GM13977 (cell line): ENCODE measurements around the gene ADARB1.

Experiments
- DNase-seq: peaks from one replicate; pipeline ENCODE4 v3.0.0; 2012; ENCODE audit warnings: low spot score
- CTCF ChIP-seq: IDR thresholded peaks from 2 replicates; pipeline ENCODE4 v1.5.1; 2012; ENCODE audit warnings: mild to moderate bottlenecking, control low read depth; ENCODE audit not compliant: insufficient read depth; ENCODE audit errors: extremely low read depth, missing control alignments
- in situ Hi-C: fragments of 300-500 bp; cut with MboI; formaldehyde crosslinking; loops from one replicate; pipeline ENCODE4 v1.12.0; 2022; ENCODE audit warnings: low sequenced_read_pairs, low pct_unique_long_range_greater_than_20kb, mixed read lengths, inconsistent platforms; ENCODE audit not compliant: unreplicated experiment

ADARB1 gene

GRCh38 chr21:45166931-45167330, 92.6 kb downstream of the ADARB1 start:
- in situ Hi-C loops: no loop called here
- no peak for TF ChIP-seq CTCF

GRCh38 chr21:45167796-45168222, 93.4 kb downstream of the ADARB1 start:
- in situ Hi-C loops: no loop called here
- TF ChIP-seq CTCF: no peak
- DNase-seq: no peak

More at GRCh38 chr21:45166931-45167330, 92.6 kb downstream of the ADARB1 start:
- no peak for DNase-seq

GRCh38 chr21:45168522-45168921, 94.1 kb downstream of the ADARB1 start:
- DNase-seq: no peak
- in situ Hi-C loops: no loop called here
- TF ChIP-seq CTCF: no peak

GRCh38 chr21:45169001-45169400, 94.6 kb downstream of the ADARB1 start:
- no peak for DNase-seq
- TF ChIP-seq CTCF: no peak
- in situ Hi-C loops: no loop called here

- in situ Hi-C loops: no loop called here
- DNase-seq: no peak
- no peak for TF ChIP-seq CTCF
These were observed 95.3 kb downstream of the ADARB1 start for GRCh38 chr21:45169682-45170081.

GRCh38 chr21:45170987-45171386, 96.6 kb downstream of the ADARB1 start:
- DNase-seq: no peak
- in situ Hi-C loops: no loop called here
- TF ChIP-seq CTCF: no peak

- no peak for DNase-seq
- in situ Hi-C loops: no loop called here
- no peak for TF ChIP-seq CTCF
These were observed 98.0 kb downstream of the ADARB1 start for GRCh38 chr21:45172420-45172819.
